Activated CD8-positive, alpha-beta memory T cell treated with anti-CD3 and anti-CD28 coated beads, Interleukin-2, amount 50 U/mL, for 1 hour (primary cell): ENCODE results near the gene ADTRP.

Source experiments
- DNase-seq: peaks from one replicate; pipeline ENCODE4 v3.0.0-alpha.2; 2020; ENCODE audit errors: extremely low read depth

The ADTRP gene

DNA sequence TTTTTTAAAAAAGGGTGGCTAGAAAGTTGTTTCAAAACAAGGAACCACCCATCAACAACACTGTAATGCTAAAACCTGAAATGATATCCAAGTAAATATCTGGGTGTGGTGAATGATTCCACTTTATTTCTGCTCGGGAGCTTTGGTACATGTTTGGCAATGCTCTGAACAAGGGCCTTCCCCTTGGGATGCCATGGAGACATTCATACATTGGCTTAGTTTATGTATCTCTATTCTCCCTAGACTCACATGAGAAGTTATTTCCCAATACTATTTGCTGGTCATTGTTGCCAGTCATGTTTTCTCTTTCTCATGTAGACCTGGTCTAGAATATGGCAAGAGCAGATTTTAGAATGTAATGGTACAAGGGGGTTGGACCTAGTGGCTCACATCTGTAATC, 22.9 kb downstream of the ADTRP start:
- DNase-seq, result no peak

DNA sequence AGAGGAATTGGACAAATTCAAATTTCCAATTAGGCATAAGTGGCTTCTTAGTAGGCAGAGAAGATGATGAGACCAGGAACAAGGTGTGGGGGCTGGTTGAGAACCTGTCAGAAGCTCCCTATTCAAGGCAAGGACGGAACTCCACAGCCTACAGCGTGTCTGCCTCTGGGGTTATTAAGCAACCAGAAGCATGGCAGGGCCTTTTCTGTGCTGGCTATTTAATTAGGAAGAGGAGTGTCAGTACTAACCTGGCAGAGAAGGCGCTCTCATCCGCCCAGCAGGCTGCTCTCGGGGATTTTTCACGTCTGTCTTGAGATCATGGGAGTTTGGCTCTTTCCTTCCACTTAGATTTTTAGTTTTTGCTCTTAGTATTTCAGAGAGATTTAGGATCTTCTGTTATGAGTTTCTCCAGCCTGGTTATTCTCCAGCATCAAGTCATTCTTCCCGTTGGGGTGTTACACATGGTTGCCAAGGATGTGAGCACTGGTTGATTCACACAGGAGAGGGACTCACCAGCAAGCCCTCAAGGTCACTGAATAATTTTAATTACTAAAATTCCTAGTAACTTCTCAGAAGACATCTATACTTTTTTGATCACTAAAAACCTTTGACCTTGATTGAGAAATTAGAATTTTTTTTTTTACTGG, 23.9 kb downstream of the ADTRP start:
- no peak for DNase-seq

DNA sequence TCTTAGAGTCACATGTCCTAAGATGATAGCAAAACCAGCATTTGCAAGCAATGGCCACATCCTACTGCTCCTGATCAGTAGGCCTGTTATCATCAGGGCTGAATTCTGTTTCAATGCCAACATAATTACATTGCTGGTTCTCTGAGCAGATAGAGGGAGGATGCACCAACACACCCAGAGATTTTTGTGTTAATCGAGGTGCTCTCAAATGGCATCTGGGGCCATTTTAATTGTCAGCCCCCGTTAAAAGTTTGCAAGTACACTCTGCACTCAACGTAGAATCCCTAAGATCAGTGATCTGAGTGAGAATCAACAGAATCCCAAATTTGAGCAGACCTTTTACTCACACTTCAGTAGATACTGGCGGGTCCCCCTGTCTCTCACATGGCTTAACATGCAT, 24.8 kb downstream of the ADTRP start:
- no peak for DNase-seq

DNA sequence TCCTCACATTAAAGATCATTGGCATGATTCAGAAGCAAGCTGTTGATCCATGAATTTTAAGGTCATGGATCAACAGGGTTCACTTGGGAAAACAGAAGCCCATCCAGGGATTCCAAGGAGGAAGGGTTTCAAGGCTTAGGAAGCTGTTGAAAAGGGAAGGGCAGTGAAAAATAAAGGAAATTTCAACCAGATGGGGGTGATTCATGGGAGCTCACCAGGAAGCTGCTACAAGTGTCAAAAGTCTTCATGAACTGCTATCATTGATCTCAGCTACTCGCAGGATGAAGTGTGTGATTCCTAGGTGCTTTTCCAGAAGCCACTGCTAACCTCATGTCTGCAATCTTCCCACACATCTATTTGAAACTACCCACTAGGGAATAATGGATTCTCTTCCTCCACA, 26.2 kb downstream of the ADTRP start:
- DNase-seq, result no peak

DNA sequence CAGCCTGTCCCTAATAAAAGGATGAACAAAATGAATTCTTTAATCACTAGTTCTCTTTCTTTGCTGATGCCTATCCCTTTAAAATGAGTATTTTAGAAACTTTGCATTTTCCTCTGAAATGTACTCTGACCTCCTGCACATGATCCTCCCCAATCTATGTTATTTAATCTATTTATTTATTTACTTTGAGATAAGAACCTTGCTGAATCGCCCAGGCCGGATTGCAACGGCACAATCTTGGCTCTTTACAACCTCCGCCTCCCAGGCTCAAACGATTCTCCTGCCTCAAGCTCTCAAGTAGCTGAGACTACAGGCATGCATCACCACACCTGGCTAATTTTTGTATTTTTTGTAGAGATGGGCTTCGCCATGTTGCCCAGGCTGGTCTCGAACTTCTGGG, 27.9 kb downstream of the ADTRP start:
- DNase-seq, result no peak

DNA sequence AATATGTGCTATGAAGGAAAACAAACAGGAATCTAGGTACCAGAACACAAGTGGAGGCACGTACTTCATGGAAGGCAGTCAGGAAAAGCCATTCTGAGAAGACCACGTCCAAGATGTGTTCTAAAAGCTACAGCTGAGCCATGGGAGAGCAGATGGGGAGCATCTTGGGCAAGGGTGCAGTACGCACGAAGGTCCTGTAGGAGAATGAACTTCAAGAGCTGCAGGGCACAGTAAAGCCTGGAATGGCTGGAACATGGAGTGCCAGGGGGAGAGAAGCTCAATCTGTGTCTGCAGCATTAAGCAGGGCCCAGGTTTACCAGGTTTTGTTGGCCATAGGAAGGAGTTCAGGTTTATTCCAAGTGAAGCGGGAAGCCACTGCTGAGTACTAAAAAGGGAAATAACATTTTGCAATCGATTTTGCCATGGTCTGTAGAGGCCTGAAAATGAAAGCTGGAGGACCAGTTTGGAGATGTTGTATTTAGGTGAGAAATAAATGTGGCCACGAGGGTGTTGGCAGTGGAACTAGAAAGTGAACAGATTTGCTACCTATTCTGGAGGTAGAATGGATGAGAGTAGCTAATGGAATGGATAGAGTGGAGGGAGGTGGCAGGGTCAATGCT, 29.9 kb downstream of the ADTRP start:
- no peak for DNase-seq

DNA sequence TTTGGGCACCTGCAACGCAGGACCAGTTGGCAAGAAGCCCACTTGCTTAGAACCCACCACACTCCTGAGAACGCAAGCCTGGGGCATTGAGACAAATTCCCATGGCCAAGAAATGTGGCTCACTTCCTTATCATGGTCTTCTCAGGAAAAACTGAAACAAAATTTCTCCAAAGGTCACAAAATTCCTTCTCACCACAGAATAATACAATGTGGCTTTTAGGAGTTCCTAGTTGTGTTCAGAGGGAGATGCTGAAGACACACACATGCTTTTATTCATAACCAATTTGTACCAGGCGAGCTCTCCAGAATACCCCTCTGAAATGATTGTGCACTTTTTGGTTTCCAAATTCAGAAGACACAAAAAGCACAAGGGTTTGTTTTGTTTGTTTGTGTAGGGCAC, 31.6 kb downstream of the ADTRP start:
- no peak for DNase-seq

DNA sequence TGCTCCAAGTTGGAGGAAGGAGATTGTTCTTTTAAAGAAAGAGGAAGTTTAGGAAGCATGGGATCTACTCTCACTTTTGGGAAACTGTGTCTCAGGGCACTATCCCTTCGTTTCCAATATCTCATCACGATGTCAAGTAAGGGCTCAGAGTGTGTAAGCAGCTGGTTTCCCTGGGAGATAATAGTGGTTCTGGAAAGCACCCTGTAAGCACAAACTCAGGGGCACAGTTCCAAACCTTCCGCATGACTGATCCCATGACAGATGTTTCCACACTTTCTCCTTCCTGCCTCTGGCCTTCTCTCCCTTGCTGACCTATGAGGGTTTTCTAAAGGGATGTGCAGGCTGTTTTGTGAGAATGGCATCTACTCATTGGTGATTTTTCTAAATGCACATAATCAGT, 33.9 kb downstream of the ADTRP start:
- DNase-seq, result no peak

DNA sequence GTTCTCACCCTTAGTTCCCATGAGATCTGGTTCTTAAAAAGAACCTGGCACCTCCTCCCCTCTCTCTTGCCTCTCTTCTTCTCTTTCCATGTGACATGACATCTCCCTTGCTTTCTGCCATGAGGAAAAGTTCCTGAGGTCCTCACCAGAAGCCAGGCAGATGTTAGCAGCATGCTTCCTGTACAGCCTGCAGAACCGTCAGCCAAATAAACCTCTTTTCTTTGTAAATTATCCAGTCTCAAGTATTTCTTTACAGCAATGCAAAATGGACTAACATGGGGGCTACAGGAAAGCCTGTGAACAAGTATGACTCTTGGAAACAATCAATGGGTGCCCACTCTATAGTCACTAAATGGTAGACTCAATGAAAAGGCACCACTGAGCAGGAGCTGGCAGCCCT, 34.5 kb downstream of the ADTRP start:
- DNase-seq, result no peak

DNA sequence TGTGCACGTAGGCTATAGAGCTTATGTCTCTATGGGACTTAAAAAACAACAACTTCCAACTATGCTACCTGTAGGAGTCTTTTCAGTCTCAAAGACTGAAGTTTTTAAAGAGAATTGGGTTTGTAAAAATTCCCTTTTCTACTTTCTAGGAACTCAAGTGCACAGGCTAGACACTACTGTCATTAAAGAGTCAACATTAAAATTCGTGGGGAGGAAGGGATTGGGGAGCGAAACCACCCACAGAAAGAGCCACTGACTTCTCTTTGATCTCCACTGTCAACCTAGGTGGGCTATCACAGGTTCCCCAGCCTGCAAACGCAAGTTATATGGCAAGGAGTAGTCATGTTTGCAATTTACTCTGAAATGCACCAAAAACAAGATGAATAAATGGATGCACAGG, 37.7 kb downstream of the ADTRP start:
- DNase-seq, result no peak

DNA sequence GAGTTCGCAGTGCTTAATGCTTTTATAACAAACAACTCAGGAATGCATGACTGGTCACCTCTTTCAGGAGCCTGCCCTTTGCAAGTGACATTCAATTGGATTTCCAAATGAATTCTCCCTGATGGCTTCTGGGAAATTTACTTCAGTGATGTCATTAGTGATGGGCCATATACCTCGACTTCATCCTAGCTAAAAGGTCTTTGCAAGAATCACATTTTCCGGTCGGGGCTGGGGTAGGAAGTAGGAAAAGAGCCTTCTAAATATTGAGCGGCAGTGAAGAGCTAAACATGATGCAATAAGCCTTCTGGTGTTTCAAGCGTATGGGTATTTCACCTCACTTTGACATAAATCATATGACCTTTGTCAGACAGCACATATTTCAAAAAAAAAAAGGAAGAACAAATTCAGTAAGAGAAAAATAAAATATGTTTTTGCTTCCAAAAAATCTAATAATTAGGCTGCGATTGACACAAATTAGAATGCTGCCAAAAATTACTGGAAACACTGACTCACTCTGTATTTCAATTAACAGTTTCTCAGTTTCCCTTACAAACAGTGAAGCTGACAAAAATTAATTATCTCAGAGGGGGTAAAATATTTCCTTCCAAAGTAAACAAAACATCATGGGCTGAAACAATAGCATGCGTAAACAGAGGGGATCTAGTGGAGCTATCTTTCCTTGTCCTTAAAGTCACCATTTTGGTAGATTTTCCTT, 39.8 kb downstream of the ADTRP start:
- no peak for DNase-seq

DNA sequence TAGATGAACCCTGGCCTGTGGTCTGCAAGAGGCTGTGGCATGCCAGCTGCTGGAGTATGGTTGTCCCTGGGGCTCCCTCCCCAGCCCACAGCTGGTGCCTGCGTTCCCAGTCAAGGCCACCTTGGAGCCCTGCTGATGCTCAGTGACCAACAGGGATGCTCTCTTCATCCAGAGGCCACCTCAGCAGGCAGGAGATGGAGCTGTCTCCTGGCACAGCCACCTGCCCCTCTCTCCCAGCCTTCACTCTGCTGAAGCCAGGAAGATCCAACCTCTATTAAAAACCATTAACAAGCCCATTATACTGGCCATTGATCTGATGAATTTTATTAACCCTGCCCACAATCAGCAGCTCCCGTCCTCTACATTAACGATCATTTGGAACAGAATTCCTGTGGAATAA, 40.4 kb downstream of the ADTRP start:
- DNase-seq, result no peak

DNA sequence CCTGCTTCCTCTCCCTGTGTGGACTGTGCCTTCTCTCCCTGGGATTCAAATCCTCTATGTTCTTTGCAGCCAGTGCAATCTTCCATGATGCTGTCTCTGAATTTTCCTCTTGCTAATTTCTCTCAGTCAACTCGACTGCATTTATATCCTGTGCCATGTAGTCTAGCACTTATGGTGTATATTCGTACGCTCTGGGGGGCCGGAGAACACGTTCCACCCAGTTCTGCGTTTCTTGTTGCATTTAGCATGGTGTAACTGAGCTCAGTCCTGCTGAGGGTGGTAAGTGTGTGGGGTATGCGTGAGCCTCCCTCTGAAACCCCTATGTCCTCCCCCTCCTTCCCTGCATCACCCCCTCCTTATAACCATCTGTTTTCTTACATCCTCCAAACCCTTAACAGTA, 42.0 kb downstream of the ADTRP start:
- no peak for DNase-seq

DNA sequence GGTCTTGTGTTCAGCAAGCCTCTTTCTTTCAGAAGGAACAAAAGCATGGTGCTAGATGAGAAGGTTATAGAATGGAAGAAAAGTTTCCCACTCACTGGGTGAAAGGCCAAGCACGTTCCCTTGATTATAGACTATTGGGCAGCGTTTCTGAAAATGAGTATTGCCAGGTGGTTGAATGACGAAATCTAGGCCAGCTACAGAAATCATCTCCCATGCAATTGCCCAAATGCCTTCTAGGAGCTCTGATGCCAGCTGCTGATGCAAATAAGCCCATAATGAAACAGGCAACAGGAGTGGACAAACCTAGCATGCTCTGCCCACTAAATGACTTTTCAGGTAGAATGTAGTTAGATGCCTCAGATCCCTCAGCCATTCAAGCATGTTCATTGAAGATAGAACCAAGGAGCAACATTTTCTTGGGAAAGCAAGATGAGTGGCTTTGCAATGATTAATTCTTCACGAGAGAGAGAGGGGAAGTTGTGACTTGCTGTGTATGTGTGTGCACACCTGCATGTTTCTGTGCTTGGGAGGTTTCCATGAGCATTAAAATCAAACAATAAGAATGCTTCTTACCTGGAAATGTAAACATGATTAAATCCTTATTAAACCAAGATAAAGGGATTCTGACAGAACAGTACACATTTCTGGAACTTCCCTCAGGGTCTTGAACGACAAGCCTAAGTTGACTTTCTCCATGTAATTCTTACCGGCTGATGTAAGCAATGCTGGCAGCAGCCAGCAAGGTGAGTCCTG, 43.6 kb downstream of the ADTRP start:
- DNase-seq, result no peak

DNA sequence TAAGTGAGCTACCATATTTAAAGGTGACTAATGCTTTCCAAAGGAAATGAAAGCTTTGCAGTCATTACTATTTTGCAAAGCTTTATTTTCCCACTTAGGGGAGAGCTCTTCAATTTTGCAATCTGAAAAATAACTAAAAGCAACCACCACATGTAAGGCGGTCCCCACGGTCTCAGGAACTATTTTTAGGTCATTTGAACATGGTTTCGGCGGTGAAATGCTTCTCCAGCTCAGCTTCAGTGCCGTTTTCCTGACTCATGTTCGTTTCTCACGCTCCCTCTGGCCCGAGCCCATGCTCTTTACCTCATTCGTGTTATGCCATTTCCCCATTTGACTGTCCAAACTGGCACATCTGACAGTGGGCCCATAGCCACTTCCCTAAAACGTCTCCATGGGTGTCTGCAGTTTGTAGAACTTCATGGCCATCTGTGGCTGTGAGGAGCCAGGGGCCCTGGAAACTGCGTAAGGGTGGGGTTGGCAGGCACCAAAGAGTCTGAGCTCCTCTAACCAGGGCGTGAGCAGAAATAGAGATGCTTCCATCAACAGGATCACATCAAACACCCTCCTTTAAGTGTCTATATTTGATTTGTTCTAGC, 46.5 kb downstream of the ADTRP start:
- no peak for DNase-seq

DNA sequence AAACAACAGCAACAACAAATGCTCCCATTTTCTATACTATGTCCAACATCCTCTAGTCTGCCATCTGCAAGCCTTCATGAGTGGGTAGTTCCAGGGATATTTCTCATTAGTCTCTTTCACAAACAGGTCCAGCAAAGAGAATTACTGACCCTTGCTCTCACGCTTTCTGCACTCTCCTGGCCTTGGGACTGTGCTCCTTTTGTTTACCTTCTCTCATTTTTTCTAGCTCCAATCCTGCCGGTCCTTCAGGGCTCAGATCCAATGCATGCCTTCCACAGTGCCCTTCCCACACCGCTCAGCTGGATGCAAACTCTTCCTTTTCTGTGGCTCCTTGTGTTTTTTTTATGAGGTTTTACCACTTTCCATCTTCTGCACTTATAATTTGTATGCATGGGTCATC, 47.2 kb downstream of the ADTRP start:
- DNase-seq, result no peak

DNA sequence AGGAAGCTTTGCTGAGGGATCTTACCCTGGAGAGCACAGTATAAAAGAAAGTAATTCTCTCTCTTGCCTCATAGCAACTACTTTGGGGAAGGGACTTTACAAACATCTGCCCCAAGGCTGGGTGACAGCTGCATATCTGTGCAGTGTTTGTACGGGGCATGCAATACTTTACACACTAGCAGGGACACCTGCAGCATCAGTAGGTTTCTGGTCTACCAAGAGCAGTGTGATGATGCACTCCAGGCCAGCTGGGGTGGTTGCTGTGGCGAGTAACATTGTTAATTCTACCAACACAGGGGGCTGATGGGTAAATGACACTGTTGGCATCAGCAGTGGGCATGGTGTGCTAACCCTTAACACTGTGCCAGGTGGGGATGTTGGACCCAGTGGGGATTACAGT, 48.0 kb downstream of the ADTRP start:
- no peak for DNase-seq

DNA sequence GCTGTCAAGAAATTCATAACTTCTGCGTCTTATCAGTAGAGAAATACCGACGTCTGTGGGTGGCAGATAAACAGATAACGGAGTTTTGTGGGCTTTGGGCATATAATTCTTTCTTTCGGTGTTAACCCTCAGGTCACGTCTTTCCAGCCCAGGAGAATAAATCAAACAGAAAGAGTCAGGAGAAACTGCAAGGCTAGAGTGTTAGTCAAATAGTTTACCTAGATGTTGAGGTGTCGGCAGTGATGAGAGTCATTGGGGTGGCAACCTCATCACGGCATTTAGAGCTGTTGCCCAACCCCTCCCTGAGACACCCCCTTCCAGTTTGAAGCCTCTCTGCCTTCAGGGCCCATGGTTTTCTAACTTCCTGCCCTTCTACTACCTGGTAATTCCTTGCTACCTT, 49.5 kb downstream of the ADTRP start:
- no peak for DNase-seq

DNA sequence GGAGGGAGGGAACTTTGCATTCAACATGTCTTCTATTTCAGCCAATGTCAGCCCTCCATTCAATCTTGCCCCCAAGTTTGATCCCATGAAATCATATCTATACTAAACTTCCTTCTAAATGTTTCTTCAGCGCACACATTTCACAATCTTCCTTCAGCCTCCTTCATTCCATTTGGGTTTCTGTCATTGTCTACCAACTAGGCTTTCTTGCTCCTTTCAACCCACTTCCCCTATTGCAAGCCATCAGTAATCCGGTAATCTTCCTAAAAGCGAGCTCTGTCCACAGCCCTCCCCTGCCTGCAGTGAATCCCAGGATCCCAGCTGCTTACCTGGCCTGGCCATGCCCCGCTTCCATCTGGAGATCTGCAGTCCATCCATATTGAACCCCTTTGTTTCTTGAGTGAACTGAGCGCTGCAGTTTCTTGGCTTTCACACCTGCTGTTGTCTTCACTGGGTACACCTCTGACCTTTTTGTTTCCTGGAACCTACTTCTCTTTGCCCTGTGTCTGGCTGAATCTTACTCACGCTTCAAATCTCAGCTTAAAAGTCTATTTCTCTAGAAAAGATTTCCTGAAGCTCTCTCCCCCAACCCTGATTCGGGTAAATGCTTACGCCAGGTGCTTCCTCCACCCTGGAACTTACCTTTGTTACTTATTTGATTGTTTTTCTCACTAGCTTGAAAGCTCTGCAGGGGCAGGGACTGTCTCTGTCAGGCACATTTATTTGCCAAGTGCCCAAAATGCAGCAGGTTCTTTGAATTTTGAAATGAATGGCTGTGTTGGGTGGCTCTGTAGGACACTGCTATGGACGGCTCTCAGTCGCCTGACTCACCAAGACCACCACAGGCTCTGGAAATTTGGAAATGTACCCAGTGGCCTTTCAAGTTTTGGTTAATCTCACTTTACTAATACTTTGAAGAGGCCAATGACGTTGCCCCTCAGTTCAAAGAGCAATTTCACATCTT, 50.3 kb downstream of the ADTRP start:
- no peak for DNase-seq

DNA sequence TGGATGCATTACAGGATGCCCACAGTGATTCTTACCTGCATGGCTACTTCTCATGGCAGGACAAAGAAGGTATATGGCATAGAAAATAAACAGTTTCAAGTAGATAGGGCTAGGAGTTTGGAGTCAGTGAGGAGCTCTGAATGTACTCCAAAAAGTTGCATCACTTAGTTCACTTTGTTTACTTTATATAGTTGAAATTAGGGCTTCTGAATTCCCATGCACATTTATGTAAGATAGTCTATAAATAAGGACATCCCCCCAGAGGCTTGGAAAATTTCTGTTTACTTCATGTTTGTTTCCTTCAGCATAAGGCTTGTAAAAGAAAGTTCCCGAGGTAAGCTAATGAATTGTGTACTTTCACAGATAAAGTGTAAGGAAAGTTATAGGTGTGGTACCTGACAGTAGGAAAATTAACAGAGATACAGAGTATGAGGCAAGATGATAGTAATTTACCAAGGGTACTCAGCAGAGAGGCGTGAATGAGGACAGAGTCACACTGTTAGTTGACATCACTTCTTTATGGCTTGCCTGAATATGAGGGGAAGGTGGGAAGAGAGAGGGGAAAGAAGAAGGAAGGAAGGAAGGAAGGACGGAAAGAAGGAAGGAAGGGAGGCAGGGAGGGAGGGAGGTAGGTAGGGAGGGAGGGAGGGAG, 51.1 kb downstream of the ADTRP start:
- no peak for DNase-seq

DNA sequence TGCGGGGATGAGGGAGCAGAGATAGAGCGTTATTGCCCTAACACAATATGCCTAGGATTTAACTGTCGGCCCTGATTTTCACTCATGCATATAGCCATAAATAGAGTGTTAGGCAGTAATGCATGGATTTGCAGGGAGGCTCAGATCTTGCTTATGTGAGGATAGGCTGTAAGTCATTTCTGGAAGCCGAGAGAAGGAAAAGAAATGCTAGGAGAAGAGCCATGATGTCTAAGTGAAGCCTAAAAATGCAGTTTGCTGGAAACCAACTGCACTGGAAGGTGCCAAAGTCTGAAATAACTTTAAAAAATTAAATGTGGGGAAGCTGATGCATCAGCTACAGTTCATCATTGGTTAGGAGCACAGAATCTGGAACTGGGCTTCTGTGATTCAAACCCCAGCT, 54.3 kb downstream of the ADTRP start:
- DNase-seq, result no peak
